GM12892 (cell line): ENCODE measurements around the gene NPAS1.

Source experiments
- POLR2A ChIP-seq: IDR thresholded peaks from 2 replicates; pipeline ENCODE4 v1.6.1; 2011; ENCODE audit warnings: low read depth, low read length, control low read depth
- TAF1 ChIP-seq: IDR thresholded peaks from 2 replicates; pipeline ENCODE4 v1.6.1; 2011; ENCODE audit warnings: low read depth, mild to moderate bottlenecking, control low read depth, low read length, borderline replicate concordance

- TF ChIP-seq TAF1, result no peak
- no peak for TF ChIP-seq POLR2A
These were observed 2.0 kb downstream of the NPAS1 start for GRCh38 chr19:47021536-47022139.
